GM19099 (cell line): ENCODE measurements around the gene JPT2.
A peak's percentile ranks its signal among the peaks of the same experiment; 100 is the strongest.

Experiments used
- POLR2A ChIP-seq: IDR thresholded peaks from 3 replicates; pipeline ENCODE4 v1.6.1; 2011; ENCODE audit warnings: low read depth; ENCODE audit not compliant: insufficient read length; ENCODE audit errors: extremely low read depth

JPT2 gene

DNA sequence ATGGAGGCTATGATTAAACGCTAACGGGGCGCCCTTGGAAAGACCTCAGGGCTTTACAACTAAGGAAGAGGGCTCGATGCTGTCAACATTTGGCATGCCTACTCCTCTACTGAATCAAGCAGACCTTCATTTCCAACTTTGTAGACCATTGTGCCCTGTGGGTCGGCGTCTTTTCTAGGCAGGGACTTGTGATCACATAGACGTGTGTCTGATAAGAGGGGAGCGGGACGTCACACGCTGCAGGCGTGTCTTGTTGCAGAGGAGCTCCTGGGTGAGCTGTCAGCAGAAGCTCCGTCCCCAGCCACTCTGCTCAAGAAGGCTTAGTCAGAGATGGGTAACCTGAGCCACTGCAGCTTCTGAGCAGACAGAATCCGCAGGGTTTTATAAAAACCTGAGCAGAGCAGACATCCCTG lies 30.7 kb downstream of the JPT2 start:
- TF ChIP-seq POLR2A = no peak

DNA sequence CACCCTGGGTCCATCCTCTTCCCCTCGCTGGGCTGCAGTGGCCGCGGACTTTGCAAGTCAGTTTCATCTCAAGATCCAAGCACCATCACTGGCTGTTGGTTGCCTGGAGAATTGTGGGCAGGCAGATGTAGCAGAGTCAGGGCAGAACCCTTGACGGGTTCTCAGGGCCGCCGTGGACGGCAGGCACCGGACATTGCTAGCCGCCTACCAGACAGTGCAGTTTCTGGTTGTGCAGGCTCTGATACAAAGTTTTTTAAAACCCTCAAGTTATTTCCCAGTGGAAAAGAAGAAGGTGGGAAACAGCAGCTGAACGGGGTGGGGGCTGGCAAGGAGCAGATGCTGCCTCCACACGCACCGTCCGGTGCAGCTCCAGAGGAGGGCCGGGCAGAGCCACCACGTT lies 31.3 kb downstream of the JPT2 start:
- no peak for TF ChIP-seq POLR2A

DNA sequence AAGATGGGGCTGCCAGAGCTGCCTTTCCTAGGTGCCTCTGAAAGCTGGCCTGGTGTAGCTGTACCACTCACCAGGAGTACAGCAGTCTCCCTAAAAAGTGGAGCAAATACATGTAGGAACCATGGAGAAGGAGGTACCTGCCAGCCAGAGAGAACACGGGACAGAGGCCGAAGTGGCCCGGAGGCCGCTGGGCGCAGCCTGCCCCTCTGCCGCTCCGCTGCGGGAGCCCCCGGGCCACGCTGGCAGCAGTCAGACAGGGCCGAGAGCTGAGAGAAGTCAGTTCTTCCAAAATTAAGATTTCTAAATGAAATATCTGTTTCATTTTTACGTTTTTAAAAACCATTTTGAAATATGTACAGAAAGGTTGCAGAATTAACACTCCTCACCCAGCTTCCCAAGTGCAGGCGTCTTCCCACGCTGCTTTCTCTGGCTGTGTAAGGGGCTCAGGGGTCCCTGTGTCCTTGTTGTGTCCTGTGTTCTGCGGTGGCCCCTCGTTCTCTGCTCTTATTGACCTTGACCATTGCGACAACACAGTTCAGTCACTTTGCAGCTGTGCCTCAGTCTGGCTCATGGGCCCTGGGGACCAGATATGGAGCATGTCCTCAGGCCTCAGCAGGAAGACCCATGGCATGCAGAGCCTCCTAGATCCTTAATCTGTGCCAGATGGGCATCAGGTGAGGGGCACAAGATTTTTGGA lies 32.9 kb downstream of the JPT2 start:
- no peak for TF ChIP-seq POLR2A

DNA sequence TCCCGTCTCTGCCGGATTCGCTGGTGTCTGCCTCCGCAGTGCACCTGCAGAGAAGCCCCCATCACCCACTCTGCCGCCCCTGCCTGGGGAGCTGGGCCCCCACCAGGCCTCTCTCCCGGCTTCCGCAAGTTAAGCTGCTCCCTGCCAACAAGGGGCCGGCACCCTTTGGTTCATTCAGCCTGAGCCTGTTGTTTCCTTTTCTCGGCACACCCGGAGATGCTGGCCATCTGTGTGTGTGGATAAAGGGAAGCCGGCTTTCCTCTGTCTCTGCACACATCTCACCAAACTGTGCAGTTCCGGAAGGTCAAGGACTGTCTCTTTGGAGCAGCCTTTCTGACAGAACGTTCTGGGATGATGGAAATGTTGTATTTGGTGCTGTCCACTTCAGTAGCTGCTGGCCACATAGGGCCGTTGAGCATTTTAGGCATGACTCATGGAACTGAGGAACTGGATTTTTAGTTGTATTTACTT lies 34.7 kb downstream of the JPT2 start:
- no peak for TF ChIP-seq POLR2A

DNA sequence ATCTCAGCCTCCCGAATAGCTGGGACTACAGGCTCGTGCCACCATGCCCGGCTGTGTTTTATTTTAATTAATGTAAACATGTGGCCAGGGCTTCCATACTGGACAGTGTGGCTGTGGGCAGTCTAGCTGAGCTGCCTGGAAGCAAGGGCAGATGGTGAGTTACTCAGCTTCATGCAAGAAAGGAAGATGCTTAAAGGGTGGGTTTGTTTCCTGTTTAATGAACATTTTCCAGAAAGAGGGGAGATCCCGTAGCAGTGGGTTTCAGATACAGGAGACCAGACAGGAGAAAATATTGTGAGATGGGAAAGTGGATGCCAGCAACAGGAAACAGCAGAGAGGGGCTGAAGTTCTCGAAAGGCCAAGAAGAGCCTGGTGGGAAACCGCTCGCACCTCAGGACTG lies 35.3 kb downstream of the JPT2 start:
- TF ChIP-seq POLR2A = no peak

DNA sequence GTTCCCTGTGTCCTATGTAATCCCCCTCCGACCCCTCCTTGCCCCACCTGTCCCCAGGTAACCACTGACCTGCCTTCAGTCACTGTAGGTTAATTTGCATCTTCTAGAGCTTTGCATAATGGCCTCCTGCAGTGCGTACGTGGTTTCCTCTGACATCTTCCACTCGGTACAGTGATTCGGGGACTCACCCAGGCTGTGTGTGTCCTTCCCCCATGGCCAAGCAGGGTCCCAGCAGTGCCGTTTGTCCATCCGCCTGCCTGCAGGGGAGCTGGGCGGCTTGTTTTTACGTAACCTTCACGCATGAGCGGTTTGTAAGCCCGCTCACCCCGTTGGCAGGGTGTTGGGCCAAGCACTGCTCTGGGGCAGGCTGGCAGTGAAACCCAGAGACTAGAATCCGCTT lies 35.9 kb downstream of the JPT2 start:
- TF ChIP-seq POLR2A = peak; percentile 43

DNA sequence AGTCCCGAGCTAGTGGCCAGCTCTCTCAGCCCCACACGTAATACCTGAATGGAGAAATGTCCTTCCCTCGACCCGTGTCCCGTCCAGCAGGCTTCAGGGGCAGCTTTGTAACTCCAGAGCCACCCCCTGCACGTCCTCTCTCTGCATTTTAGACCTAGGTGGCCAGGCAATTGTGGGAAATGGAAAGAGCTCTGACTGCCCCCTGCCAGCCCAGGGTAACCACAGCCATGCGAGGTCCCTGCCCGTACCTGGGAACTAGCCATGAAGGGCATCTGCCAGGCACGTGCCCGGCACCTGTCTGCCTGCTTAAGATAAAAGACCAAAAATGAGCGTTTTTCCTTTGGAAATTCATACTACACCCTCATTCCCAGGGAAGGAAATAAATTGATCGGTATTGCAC lies 37.1 kb downstream of the JPT2 start:
- TF ChIP-seq POLR2A = no peak

DNA sequence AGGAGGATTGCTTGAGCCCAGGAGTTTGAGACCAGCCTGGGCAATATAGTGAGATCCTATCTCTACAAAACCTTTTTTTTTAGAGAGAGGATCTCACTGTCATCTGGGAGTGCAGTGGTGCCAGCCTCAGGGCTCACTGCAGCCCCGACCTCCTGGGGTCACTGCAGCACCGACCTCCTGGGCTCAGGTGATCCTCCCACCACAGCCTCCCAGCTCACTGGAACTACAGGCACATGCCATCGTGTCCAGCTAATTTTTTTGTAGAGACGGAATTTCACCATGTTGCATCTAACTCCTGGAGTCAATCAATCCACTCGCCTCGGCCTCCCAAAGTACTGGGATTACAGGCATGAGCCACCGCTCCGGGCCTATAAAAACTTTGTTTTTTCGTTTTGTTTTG lies 43.3 kb downstream of the JPT2 start:
- TF ChIP-seq POLR2A = no peak

DNA sequence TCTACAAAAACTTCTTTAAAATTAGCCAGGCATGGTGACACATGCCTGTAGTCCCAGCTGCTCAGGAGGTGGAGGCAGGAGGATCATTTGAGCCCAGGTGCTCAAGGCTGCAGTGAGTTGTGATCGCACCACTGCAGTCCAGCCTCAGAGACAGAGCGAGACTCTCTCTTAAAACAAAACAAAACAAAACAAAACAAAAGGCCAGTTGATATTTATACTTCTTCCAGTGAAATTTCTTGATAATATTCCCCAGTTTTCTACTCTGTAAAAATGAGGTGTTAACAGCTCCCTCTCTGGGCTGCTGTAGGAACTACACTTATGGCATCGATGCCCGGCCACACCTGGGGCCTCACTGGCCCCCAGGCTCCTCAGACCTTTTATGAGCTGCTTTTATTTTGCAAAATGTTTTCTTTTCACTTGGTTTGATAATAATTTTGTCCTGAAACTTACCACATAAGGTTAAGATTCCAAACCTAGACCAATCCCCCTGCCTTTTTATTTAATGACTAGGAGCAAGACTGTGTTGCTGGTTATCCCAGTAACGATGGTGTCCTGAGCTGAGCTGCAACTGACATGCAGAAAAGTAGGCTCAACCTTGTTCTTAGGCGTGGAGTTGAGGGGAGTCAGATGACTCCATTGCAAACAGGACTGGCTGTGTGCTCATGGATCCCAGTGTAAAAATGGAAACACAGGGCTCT lies 45.5 kb downstream of the JPT2 start:
- no peak for TF ChIP-seq POLR2A

DNA sequence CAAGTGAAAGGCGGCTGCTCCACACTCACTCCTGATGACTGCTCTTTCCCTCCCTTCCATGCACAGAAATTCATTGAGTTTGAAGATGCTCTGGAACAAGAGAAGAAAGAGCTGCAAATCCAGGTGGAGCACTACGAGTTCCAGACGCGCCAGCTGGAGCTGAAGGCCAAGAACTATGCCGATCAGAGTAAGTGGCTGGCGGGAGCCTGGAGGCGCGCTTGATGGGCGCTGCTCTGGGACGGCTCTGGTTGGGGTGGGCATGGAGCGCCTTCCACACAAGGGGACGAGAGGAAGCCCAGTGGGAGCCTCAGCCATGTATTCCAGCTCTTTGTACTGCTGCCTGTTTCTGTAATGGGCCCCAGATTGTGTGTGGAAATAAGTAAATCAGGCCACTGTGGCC lies 46.4 kb downstream of the JPT2 start:
- no peak for TF ChIP-seq POLR2A

DNA sequence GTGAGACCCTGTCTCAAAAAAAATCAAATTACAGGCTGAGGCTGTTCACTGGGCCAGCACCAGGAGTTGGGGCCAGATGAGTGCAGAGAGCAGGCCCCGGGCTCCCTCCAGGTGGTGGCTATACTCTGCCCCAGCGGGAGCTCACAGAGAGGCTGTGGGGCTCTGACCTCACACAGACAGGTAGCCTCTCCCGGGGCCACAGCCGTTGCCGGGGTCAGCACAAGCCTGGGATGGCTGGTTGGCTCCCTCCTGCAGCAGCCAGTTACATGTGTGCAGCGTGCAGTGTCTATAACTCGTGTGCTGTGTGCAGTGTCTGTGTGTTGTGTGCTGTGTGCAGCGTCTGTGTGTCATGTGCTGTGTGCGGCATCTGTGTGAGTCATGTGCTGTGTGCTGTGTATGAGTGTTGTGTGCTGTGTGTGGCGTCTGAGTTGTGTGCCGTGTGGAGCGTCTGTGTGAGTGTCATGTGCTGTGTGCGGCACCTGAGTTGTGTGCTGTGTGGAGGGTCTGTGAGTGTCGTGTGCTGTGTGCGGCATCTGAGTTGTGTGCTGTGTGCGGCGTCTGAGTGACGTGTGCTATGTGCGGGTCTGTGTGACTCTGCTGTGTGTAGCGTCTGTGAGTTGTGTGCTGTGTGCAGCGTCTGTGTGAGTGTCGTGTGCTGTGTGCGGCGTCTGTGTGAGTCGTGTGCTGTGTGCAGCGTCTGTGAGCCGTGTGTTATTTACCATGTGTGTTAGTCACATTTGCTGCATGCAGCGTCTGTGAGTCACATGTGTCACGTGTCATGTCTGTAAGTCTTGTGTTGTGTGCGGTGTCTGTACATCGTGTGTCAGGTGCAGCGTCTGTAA lies 48.8 kb downstream of the JPT2 start:
- TF ChIP-seq POLR2A = no peak

DNA sequence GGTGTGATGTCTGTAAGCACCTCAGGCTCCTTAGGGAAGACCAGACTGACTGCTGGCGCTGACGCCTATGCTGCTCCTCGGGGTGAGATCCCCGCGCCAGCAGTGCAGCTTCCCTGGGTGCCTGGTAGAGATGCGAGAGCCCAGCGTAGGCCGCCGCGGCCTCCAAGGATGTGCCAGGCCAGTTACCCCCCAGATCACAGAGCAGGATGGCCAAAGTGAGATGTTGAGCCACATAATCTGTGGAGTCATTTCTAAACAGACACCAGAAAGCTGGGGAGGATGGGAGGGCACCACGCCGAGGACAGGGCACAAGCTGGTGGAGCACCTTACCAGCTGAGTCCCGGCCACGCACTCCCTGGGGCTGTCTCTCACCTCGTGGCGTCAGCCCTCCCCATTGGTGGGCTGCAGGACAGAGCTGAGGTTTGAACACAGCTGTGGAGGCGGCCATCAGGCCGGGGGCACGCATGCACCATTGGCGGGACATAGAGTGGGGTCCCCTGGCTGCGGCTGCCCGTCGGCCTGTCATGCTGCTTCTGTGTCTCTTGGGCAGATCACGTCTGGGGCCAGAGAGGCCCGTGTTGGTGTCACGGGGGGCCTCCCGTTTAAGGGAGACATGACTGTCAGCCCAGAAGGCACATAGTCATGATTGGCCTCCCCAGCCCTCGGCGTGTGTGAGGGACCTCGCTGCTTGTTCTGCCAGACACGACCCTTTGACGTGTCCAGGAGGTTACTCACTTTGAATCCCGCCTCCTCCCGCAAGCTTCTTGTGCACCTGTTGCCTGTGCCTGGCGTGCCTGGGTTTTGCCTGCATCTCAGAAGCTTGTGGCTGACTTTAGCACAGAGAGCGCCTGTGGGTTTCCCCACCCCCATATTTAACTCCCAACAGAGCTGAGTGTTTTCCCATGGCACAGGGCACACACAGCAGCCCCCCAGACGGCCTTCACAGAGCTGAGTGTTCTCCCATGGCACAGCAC lies 49.9 kb downstream of the JPT2 start:
- no peak for TF ChIP-seq POLR2A

DNA sequence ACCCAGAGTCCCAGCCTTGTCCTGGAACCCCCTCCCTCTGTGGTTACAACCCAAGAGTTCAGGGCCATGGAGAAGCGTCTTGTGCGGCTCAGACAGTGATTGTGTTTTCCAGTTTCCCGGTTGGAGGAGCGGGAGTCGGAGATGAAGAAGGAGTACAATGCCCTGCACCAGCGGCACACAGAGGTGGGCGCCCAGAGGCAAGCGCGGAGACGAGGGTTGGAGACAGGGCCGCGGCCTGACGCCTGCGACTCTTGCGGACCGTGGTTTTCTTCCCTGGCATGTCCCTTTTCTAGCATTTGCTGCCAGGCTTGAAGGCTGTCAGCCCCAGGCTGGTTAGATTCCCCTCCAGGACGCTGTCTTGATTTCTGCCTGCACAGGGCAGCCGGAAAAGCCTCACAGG lies 50.9 kb downstream of the JPT2 start:
- TF ChIP-seq POLR2A = no peak

DNA sequence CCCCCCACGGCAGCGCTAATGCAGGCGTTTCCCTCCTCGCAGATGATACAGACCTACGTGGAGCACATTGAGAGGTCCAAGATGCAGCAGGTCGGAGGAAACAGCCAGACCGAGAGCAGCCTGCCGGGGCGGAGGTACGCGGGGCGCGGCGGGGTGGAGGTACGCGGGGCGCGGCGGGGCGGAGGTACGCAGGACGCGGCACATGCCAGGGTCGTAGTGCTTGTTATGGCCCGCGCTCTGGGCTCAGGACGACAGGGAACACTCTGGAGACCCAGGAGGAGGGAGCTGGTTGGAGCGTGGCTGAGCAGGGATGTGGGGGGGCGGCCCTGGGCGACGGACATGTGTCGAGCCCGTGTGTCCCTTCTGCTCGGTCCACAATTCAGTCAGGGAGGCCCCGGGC lies 51.4 kb downstream of the JPT2 start:
- no peak for TF ChIP-seq POLR2A
